Measurements from ENCODE around the gene ENOX2. TPM values are rescaled to one million over a fixed set of nuclear protein-coding genes. Genes with fewer than 3 reads are reported as not detected.
"Not testable (repeated sequence)": the region's sequence is repeated elsewhere in the genome, so short reads cannot be mapped to it uniquely, and the experiment has no call there.

Gene ENOX2
- total RNA-seq, 1 donor from 2014 or later = 13.9 TPM

DNA sequence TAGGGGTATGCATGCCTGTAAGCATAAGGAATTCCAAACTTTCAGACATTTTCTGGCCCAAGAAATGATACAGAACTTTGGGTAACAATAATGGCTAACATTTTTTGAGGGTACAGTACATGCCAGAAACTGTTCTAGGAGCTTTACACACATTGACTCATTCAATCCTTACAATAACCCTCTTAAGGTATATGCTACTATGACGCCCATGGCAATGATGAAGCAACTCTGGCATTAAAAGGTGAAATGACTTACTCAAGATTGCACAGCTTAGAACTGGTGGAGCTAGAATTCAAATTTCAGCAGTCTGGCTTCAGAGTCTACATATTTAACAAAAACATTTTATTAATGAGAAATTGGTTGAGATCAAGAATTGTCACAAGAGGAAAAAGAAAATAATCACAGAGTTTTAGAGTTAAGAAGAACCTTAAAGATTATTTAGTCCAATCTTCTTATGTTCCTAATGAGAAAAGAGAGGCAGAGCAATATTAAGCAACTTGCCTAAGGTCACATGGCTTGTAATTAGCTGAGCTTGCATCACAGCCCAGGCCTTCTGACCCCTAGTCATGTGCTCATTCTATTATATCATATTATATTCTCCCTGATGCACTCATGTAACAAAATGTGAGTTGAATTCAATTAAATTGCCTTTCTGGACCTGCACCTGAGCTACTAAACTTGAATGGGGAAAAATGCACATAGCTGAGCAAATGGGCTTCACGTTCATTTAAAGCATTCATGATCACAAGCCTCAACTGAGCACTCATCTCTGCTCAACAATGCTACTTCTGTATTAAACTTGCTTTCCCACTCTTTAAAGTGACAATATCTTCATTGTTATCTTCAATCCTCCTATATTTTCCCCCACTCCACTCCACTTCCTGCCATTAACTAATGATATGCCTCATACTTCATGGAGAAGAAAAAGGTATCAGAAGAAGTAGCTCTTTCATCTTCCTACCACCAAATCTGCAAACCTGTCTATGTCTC is 73.2 kb downstream of the ENOX2 start:
- no peak overlapping the region for H3K27ac Mint-ChIP-seq
- no peak overlapping the region for H3K4me3 Mint-ChIP-seq
- H3K36me3 Mint-ChIP-seq (ENCODE audit: low read depth) = no peaks in the 10 kb centered on the region
- H3K4me1 Mint-ChIP-seq = peaks cover 4% of the 10 kb centered on the region
- intact Hi-C loops (cut with micrococcal nuclease) = no loop called here
- no peaks in the 10 kb centered on the region for H3K27me3 Mint-ChIP-seq
- no peaks in the 10 kb centered on the region for H3K9me3 Mint-ChIP-seq
- no peak for DNase-seq

DNA sequence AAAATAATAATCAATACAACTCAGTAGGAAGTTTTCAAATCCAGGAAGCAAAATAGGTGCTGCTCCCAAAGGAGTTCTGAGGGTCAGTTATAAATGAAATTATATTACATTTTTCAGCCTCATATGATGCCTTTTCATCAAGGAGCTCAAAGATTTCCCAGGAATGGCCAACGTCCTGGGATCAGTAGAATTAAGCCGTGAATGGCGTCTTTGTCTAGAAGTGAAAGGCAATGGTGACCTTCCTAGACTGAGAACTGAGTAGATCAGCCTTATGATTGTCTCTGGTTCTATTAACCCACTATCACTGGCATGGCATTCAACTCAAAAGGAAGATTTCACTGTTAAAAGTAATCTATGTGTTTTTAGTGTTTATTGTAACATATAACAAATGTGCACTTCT is 74.4 kb downstream of the ENOX2 start:
- H3K27ac Mint-ChIP-seq = no peak overlapping the region
- H3K36me3 Mint-ChIP-seq (ENCODE audit: low read depth) = no peaks in the 10 kb centered on the region
- intact Hi-C loops (cut with micrococcal nuclease) = no loop called here
- peaks cover 4% of the 10 kb centered on the region for H3K4me1 Mint-ChIP-seq
- no peak for DNase-seq
- H3K9me3 Mint-ChIP-seq = no peaks in the 10 kb centered on the region
- H3K27me3 Mint-ChIP-seq = no peaks in the 10 kb centered on the region
- no peak overlapping the region for H3K4me3 Mint-ChIP-seq

DNA sequence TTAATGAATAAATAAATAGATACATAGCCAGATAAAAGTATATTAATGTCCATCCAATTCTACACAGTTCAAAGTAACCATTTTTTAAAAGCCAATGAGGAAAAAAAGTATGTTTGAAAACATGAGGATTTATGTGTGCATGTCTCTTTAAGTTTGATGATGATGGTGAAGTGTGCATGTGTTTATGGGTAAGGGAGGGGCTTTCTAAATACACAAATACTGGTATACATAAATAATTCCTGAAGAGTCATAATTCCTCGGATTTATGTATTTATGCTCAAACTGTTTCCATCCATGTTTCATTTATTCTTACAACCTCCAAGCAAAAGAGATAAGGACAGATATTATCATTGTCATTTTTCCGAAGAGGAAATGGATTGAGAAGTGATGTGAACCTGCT is 75.4 kb downstream of the ENOX2 start:
- no peak for DNase-seq
- intact Hi-C loops (cut with micrococcal nuclease) = no loop called here
- Mint-ChIP-seq H3K4me1 (peaks cover 4% of the 10 kb centered on the region), H3K9me3 (no peaks in the 10 kb centered on the region), H3K27ac (no peak overlapping the region), H3K36me3 (ENCODE audit: low read depth) (no peaks in the 10 kb centered on the region), H3K4me3 (no peak overlapping the region), H3K27me3 (no peaks in the 10 kb centered on the region)

DNA sequence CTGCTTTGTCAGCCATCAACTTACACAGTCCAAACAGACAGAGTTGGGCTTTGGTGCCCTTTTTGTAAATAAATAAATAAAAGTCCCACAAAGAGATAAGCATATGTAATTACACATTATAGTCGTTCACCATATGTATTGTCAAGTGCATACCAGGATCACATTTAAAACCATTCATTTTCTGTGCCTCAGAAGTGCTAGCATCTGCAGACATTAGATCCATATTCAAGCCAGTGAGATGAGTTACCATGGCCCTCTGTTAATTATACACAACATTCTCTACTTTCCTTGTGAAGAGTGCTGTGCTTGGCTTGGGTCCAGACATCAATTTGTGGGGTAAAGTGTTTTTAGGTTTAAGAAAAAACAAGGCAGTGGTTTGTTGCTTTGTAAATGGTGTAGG is 76.8 kb downstream of the ENOX2 start:
- no peak for DNase-seq
- intact Hi-C loops (cut with micrococcal nuclease) = no loop called here
- Mint-ChIP-seq H3K4me3 (no peak overlapping the region), H3K27ac (no peak overlapping the region), H3K36me3 (ENCODE audit: low read depth) (no peaks in the 10 kb centered on the region), H3K27me3 (no peaks in the 10 kb centered on the region), H3K9me3 (no peaks in the 10 kb centered on the region), H3K4me1 (no peaks in the 10 kb centered on the region)

DNA sequence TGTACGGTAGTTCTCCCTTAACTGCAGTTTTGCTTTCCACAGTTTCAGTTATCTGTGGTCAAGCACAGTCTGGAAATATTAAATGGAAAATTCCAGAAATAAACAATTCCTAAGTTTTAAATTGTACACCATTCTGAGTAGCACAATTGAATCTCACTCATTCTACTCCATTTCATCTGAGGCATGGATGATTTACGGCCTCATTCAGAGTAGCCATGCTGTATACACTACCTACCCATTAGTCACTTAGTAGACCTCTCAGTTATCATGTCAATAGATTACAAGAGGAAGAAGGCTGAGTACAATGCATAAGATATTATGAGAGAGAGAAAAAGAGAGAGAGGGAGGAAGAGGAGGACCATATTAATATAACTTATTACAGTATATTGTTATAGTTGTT is 77.5 kb downstream of the ENOX2 start:
- Mint-ChIP-seq H3K27me3 (no peaks in the 10 kb centered on the region), H3K4me3 (no peak overlapping the region), H3K27ac (no peak overlapping the region), H3K36me3 (ENCODE audit: low read depth) (no peaks in the 10 kb centered on the region), H3K4me1 (no peaks in the 10 kb centered on the region), H3K9me3 (no peaks in the 10 kb centered on the region)
- intact Hi-C loops (cut with micrococcal nuclease) = no loop called here
- DNase-seq = no peak

DNA sequence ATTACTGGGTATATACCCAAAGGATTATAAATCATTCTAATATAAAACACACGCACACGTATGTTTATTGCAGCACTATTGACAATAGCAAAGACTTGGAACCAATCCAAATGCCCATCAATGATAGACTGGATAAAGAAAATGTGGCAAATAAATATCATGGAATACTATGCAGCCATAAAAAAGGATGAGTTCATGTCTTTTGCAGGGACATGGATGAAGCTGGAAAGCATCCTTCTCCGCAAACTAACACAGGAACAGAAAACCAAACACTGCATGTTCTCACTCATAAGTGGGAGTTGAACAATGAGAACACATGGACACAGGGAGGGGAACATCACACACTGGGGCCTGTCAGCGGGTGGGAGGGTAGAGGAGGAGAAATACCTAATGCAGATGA is 83.6 kb downstream of the ENOX2 start:
- H3K27me3 Mint-ChIP-seq; H3K36me3 Mint-ChIP-seq (ENCODE audit: low read depth); DNase-seq; H3K27ac Mint-ChIP-seq; intact Hi-C loops (cut with micrococcal nuclease); H3K4me1 Mint-ChIP-seq; H3K4me3 Mint-ChIP-seq; H3K9me3 Mint-ChIP-seq: not testable (repeated sequence)

DNA sequence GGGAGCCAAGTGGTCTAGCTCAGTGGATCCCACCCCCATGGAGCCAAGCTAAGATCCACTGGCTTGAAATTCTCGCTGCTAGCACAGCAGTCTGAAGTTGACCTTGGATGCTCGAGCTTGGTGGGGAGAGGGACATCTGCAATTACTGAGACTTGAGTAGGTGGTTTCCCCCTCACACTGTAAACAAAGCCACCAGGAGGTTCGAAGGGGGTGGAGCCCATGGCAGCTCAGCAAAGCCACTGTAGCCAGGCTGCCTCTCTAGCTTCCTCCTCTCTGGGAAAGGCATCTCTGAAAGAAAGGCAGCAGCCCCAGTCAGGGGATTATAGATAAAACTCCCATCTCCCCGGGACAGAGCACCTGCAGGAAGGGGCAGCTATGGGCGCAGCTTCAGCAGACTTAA is 89.1 kb downstream of the ENOX2 start:
- H3K27ac Mint-ChIP-seq; intact Hi-C loops (cut with micrococcal nuclease); H3K36me3 Mint-ChIP-seq (ENCODE audit: low read depth): not testable (repeated sequence)

DNA sequence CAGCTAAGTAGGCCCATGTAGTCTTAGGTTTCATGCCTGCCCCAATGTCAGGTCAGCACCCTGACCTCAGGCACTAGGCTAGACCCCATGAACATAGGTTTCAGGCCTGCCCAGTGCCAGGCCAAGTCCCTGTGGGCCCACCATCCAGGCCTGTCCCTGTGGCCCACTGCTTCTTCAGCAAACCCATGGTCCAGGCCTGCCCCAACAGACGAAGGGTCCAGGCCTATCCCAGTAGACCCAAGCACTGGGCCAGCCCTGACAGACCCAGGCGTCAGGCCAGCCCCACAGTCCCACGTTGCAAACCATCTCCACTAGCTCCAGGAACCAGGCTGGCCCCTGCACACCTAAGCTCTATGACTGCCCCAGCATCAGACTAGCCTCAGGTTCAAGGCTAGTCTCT is 92.4 kb downstream of the ENOX2 start:
- no peak overlapping the region for H3K4me3 Mint-ChIP-seq
- intact Hi-C loops (cut with micrococcal nuclease) = no loop called here
- DNase-seq = no peak
- H3K36me3 Mint-ChIP-seq (ENCODE audit: low read depth) = peaks cover 3% of the 10 kb centered on the region
- no peaks in the 10 kb centered on the region for H3K9me3 Mint-ChIP-seq
- H3K4me1 Mint-ChIP-seq = no peaks in the 10 kb centered on the region
- no peak overlapping the region for H3K27ac Mint-ChIP-seq
- no peaks in the 10 kb centered on the region for H3K27me3 Mint-ChIP-seq

More for the DNA sequence above, 89.1 kb downstream of the ENOX2 start:
- DNase-seq, H3K4me3 Mint-ChIP-seq, H3K9me3 Mint-ChIP-seq, H3K27me3 Mint-ChIP-seq, H3K4me1 Mint-ChIP-seq: not testable (repeated sequence)

DNA sequence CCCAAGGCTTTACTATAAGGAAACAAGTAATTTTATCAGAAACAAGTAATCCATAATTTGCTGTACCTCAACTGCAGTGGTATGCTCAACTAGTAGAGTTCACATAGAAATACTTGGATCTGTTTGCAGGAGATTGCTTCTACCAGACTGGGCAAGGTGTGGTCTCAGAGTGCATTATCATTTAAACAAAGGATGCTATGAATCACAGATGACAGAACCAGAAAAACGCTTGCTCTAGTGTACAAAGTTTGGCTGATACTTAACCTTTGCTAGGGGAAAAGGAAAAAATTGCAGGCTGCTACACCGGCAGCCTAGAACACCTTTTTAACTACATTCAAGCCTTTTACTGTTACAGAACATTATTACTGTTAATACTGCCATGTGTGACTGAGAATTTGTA is 97.1 kb downstream of the ENOX2 start:
- DNase-seq = no peak
- Mint-ChIP-seq H3K4me3 (no peak overlapping the region), H3K27ac (no peak overlapping the region), H3K27me3 (no peaks in the 10 kb centered on the region), H3K9me3 (no peaks in the 10 kb centered on the region), H3K36me3 (ENCODE audit: low read depth) (no peaks in the 10 kb centered on the region), H3K4me1 (no peaks in the 10 kb centered on the region)
- intact Hi-C loops (cut with micrococcal nuclease) = no loop called here

DNA sequence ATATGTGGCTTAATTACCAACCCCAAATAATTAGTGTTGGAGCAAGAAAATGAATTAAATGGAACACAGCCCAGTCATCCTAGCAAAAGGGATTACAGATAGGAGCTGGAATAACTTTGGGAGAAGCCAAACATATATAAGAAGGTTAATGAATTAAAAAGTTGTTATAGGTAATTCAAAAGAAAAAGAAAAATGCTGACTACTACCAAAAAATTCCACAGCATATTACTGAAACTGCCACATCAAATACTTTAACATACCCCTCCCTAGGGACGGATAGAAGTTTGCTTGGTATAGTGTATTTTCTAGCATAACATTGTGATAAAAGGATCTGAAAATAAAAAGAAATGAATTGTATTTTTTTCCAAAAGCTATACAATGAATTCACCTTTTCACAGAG is 99.5 kb downstream of the ENOX2 start:
- H3K9me3 Mint-ChIP-seq = no peaks in the 10 kb centered on the region
- no peaks in the 10 kb centered on the region for H3K36me3 Mint-ChIP-seq (ENCODE audit: low read depth)
- no peak for DNase-seq
- H3K4me3 Mint-ChIP-seq = no peak overlapping the region
- H3K4me1 Mint-ChIP-seq = no peaks in the 10 kb centered on the region
- H3K27ac Mint-ChIP-seq = no peak overlapping the region
- no peaks in the 10 kb centered on the region for H3K27me3 Mint-ChIP-seq
- intact Hi-C loops (cut with micrococcal nuclease) = no loop called here

DNA sequence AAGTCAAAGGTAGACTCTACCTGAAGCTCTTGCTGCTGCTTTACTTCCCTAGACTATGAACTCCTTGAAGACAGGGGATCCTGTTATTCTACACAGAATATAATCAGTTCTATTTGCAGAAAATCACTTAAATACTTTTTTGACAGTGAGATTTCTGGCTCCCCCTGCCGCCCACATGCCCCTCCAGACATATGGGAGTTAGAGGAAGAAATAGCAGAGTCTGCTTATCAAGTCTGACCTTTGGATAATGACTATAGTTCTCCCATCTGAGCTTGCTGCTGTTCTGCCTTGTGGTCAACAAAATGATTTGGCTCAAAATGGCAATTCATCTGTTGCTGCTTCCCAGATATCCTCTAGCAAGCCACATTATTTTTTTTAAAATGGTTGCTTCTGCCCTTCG is 101.1 kb downstream of the ENOX2 start:
- Mint-ChIP-seq H3K27me3 (no peaks in the 10 kb centered on the region), H3K27ac (no peak overlapping the region), H3K4me1 (no peaks in the 10 kb centered on the region), H3K36me3 (ENCODE audit: low read depth) (no peaks in the 10 kb centered on the region), H3K4me3 (no peak overlapping the region), H3K9me3 (no peaks in the 10 kb centered on the region)
- DNase-seq = no peak
- intact Hi-C loops (cut with micrococcal nuclease) = no loop called here

DNA sequence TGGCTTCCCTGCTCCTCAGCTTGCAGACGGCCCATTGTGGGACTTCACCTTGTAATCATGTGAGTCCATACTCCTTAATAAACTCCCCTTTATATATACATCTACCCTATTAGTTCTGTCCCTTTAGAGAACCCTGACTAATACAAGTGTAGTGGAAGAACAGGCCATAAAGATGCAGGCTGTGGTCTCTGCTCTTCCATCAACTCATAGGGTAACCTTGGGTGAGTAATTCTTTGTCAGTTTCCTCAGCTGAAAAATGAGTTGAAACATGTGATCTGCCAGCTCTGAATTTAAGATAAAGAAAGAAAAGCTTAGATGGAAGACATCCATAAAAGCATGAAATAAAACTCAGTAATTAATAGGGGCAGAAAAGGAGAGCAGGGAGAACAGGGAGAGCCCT is 103.6 kb downstream of the ENOX2 start:
- no peak for DNase-seq
- no peaks in the 10 kb centered on the region for H3K27me3 Mint-ChIP-seq
- H3K36me3 Mint-ChIP-seq (ENCODE audit: low read depth) = no peaks in the 10 kb centered on the region
- H3K4me3 Mint-ChIP-seq = no peak overlapping the region
- H3K4me1 Mint-ChIP-seq = no peaks in the 10 kb centered on the region
- intact Hi-C loops (cut with micrococcal nuclease) = no loop called here
- H3K27ac Mint-ChIP-seq = no peak overlapping the region
- H3K9me3 Mint-ChIP-seq = no peaks in the 10 kb centered on the region

DNA sequence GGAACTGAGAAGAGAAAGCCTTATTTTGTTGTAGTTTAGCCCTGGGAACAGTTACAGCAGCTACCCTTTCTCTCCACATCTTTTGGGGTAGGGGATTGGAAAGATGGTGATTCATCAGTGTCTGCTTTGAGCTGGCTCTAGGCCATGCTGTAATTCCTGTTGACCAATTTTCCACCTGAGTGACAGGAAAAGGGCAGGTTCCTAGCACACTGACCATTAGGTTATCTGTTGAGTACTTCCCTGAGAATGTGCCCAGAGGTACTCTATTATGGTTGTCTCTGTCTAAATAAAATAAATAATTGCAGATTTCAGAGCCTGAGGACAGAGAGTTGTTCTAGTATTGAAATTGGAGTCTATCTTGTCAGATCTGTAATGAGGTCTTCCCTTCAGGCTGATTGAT is 109.0 kb downstream of the ENOX2 start:
- H3K27me3 Mint-ChIP-seq = no peaks in the 10 kb centered on the region
- no peak overlapping the region for H3K27ac Mint-ChIP-seq
- H3K9me3 Mint-ChIP-seq = peaks cover 5% of the 10 kb centered on the region
- no peaks in the 10 kb centered on the region for H3K36me3 Mint-ChIP-seq (ENCODE audit: low read depth)
- intact Hi-C loops (cut with micrococcal nuclease) = no loop called here
- H3K4me1 Mint-ChIP-seq = no peaks in the 10 kb centered on the region
- no peak overlapping the region for H3K4me3 Mint-ChIP-seq
- no peak for DNase-seq

DNA sequence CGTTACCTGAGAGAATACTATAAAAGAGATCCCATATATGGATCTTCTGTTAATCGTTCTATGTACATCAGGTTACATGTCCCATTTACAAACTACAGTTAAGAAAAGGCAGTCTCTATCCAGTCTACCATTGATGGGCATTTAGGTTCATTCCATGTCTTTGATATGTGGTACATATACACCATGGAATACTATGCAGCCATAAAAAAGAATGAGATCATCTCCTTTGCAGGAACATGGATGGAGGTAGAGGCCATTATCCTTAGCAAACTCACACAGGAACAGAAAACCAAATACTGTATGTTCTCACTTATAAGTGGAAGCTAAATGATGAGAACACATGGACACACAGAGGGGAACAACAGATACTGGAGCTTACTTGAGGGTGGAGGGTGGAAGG is 111.1 kb downstream of the ENOX2 start:
- DNase-seq; H3K9me3 Mint-ChIP-seq; H3K4me1 Mint-ChIP-seq; H3K27ac Mint-ChIP-seq; H3K36me3 Mint-ChIP-seq (ENCODE audit: low read depth); H3K4me3 Mint-ChIP-seq; intact Hi-C loops (cut with micrococcal nuclease); H3K27me3 Mint-ChIP-seq: not testable (repeated sequence)

DNA sequence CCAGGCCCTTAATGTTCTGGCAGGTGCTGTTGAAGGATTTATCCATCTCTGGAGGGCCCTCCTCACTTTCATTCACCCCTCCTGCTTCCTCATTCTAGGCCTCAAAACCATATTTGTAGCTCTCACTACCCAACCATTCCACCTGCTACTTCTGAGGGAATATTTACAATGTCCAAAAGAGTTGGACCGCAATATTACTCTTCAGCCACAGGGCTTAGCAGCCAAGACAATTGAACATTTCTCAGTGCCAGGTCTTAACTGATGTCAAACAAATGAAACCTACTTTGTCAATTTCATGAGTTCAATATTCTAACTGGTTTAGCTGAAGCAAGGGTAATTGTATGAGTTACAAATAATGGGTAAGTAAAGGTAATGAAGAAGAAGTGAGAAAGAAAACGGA is 113.2 kb downstream of the ENOX2 start:
- H3K4me1 Mint-ChIP-seq = no peaks in the 10 kb centered on the region
- no peak overlapping the region for H3K27ac Mint-ChIP-seq
- no peak for DNase-seq
- no peaks in the 10 kb centered on the region for H3K36me3 Mint-ChIP-seq (ENCODE audit: low read depth)
- no peak overlapping the region for H3K4me3 Mint-ChIP-seq
- H3K27me3 Mint-ChIP-seq = no peaks in the 10 kb centered on the region
- peaks cover 5% of the 10 kb centered on the region for H3K9me3 Mint-ChIP-seq
- intact Hi-C loops (cut with micrococcal nuclease) = no loop called here
